Natural killer cell (primary cell): ENCODE measurements around the gene MAGEA8. TPM values are rescaled to one million over a fixed set of nuclear protein-coding genes. Genes with fewer than 3 reads are reported as not detected.

Source experiments
- ATAC-seq, 3 donors: fragments of 150-1000 bp in 2 of 3; fragments of 200-7000 bp in 1 of 3; cut with Tn5 transposase; 1 replicate in 1 of 3; 2 replicates in 2 of 3; pipeline ENCODE4 v1.10.0; 2021; ENCODE audit warnings: mild to moderate bottlenecking in 2 of 3, moderate library complexity in 2 of 3
- DNase-seq, 2 donors: peaks; one replicate each; pipeline versions ENCODE4 v3.0.0 to v3.0.0-alpha.2; 2013 to 2021; ENCODE audit warnings: mixed read lengths in 1 of 2
- H3K27ac ChIP-seq: one replicate; pipeline ENCODE4 v1.5.1; 2013; ENCODE audit warnings: mild to moderate bottlenecking, low read length
- H3K27me3 ChIP-seq: one replicate; pipeline ENCODE4 v1.6.1; 2013; ENCODE audit warnings: low read length; ENCODE audit not compliant: control insufficient read depth, insufficient read depth
- H3K36me3 ChIP-seq: one replicate; pipeline ENCODE4 v1.6.1; 2013; ENCODE audit warnings: low read length; ENCODE audit not compliant: control insufficient read depth, insufficient read depth
- H3K4me1 ChIP-seq: one replicate; pipeline ENCODE4 v1.6.1; 2013; ENCODE audit warnings: low read length; ENCODE audit not compliant: control insufficient read depth, insufficient read depth
- H3K4me3 ChIP-seq: one replicate; pipeline ENCODE4 v1.5.1; 2013; ENCODE audit warnings: low read length
- H3K9me3 ChIP-seq: one replicate; pipeline ENCODE4 v1.6.1; 2013; ENCODE audit warnings: low read length; ENCODE audit not compliant: control insufficient read depth, insufficient read depth
- H3K27ac Mint-ChIP-seq, 2 donors: one replicate each; pipeline ENCODE4 v1.8.0; 2022; ENCODE audit warnings: mild to moderate bottlenecking in 2 of 2, mixed read lengths in 2 of 2, moderate library complexity in 1 of 2
- H3K27me3 Mint-ChIP-seq, 2 donors: one replicate each; pipeline ENCODE4 v1.8.0; 2022; ENCODE audit warnings: low read depth in 2 of 2, mixed read lengths in 2 of 2
- H3K36me3 Mint-ChIP-seq: one replicate; pipeline ENCODE4 v1.8.0; 2022; ENCODE audit warnings: mixed read lengths
- H3K4me1 Mint-ChIP-seq, 2 donors: one replicate each; pipeline ENCODE4 v1.8.0; 2022; ENCODE audit warnings: mixed read lengths in 2 of 2
- H3K4me3 Mint-ChIP-seq: one replicate; pipeline ENCODE4 v1.8.0; 2022; ENCODE audit warnings: mild to moderate bottlenecking, moderate library complexity, mixed read lengths
- H3K9me3 Mint-ChIP-seq, 2 donors: one replicate each; pipeline ENCODE4 v1.8.0; 2022; ENCODE audit warnings: mixed read lengths in 2 of 2
- CTCF ChIP-seq: fragments of 200-600 bp; IDR thresholded peaks from one replicate; pipeline ENCODE4 v1.8.0; 2022; ENCODE audit warnings: antibody characterized with exemption
- WGBS: methylation state at CpG from one replicate; pipeline ENCODE4 v1.1.7; 2013; ENCODE audit warnings: missing lambda C conversion rate; ENCODE audit not compliant: insufficient coverage; 5-methylcytosine and 5-hydroxymethylcytosine counted together
- intact Hi-C: fragments of 100-400 bp; cut with micrococcal nuclease; formaldehyde crosslinking; loops from one replicate; pipeline ENCODE4 v1.14.2; 2022
- total RNA-seq, 4 donors: library from RNA; stranded (reverse); fragments of 120-200 nt in 1 of 4; gene quantifications; one replicate each; pipeline versions ENCODE4 v1.2.3 to v1.2.4, GENCODE V29; 2013 to 2022

MAGEA8 gene
- total RNA-seq, 3 donors from 2014 or later (not counting 1 experiment from before 2014, with no cell fraction given), result not detected

GRCh38 chrX:149908308-149908707, 27.3 kb downstream of the MAGEA8 start:
- Mint-ChIP-seq H3K27ac (no peak overlapping the region), H3K27me3 (no peaks in the 10 kb centered on the region), H3K36me3 (no peaks in the 10 kb centered on the region), H3K9me3 (peaks cover 0 to 2% of the 10 kb centered on the region in 2 donors), H3K4me1 (peaks cover 5 to 10% of the 10 kb centered on the region in 2 donors), H3K4me3 (no peak overlapping the region)
- Histone ChIP-seq H3K27me3 (no peaks in the 10 kb centered on the region), H3K36me3 (no peaks in the 10 kb centered on the region), H3K4me1 (no peaks in the 10 kb centered on the region), H3K4me3 (no peak overlapping the region), H3K9me3 (no peaks in the 10 kb centered on the region), H3K27ac (no peak overlapping the region)
- intact Hi-C loops, result no loop called here
- DNase-seq (no peak), ATAC-seq (no peak)
- TF ChIP-seq CTCF, result no peak
- WGBS, result 90% methylated on average over 1 of the region's 3 CpGs

GRCh38 chrX:149908727-149909126, 27.7 kb downstream of the MAGEA8 start:
- Histone ChIP-seq H3K36me3 (no peaks in the 10 kb centered on the region), H3K9me3 (no peaks in the 10 kb centered on the region), H3K4me1 (no peaks in the 10 kb centered on the region), H3K4me3 (no peak overlapping the region), H3K27ac (no peak overlapping the region), H3K27me3 (no peaks in the 10 kb centered on the region)
- TF ChIP-seq CTCF, result no peak
- Mint-ChIP-seq H3K4me1 (peaks cover 5 to 10% of the 10 kb centered on the region in 2 donors), H3K27me3 (no peaks in the 10 kb centered on the region), H3K27ac (no peak overlapping the region), H3K9me3 (peaks cover 0 to 2% of the 10 kb centered on the region in 2 donors), H3K4me3 (no peak overlapping the region), H3K36me3 (no peaks in the 10 kb centered on the region)
- intact Hi-C loops, result no loop called here
- DNase-seq (no peak), ATAC-seq (no peak)

GRCh38 chrX:149909324-149910177, 28.6 kb downstream of the MAGEA8 start:
- DNase-seq, result peak in 1 of 2 donors; percentile 4
- Mint-ChIP-seq H3K4me1 (peaks cover 2 to 5% of the 10 kb centered on the region in 2 donors), H3K27ac (no peak overlapping the region), H3K27me3 (no peaks in the 10 kb centered on the region), H3K4me3 (no peak overlapping the region), H3K36me3 (no peaks in the 10 kb centered on the region), H3K9me3 (peaks cover 0 to 6% of the 10 kb centered on the region in 2 donors)
- no peak for TF ChIP-seq CTCF
- Histone ChIP-seq H3K4me1 (no peaks in the 10 kb centered on the region), H3K4me3 (no peak overlapping the region), H3K9me3 (no peaks in the 10 kb centered on the region), H3K27me3 (no peaks in the 10 kb centered on the region), H3K36me3 (no peaks in the 10 kb centered on the region), H3K27ac (no peak overlapping the region)
- 94% methylated on average over 4 of the region's 4 CpGs for WGBS
- intact Hi-C loops, result no loop called here
- ATAC-seq, result peak; percentile 70 to 76 (median 75)
